ENCODE measurements around the gene HEPN1.

- no peak for TF ChIP-seq MAX (IDR thresholded peaks at IDR 0.05)
- no peak for TF ChIP-seq CEBPB (IDR thresholded peaks at IDR 0.05; ENCODE audit: low read depth, low read length)
Measured at GRCh38 chr11:124943741-124944140, 24.7 kb downstream of the HEPN1 start.
